Liver (tissue), 9 donors: ENCODE results near the gene COL19A1. TPM values are rescaled to one million over a fixed set of nuclear protein-coding genes. Genes with fewer than 3 reads are reported as not detected.

Experiments
- DNase-seq: peaks from one replicate; pipeline ENCODE4 v3.0.0-alpha.2; 2017; ENCODE audit warnings: low spot score
- H3K27ac ChIP-seq, 2 donors: one replicate each; pipeline ENCODE4 v1.7.0; 2013; ENCODE audit warnings: inconsistent platforms in 2 of 2, low read length in 2 of 2, control low read depth in 1 of 2, low read depth in 1 of 2, mild to moderate bottlenecking in 1 of 2
- H3K27me3 ChIP-seq, 4 donors: one replicate each; pipeline versions ENCODE4 v1.6.1 to v1.7.0; 2013; ENCODE audit warnings: low read length in 3 of 4, inconsistent platforms in 1 of 4, mild to moderate bottlenecking in 1 of 4, moderate library complexity in 1 of 4; ENCODE audit not compliant: control insufficient read depth in 4 of 4, insufficient read depth in 4 of 4
- H3K36me3 ChIP-seq, 4 donors: one replicate each; pipeline versions ENCODE4 v1.6.1 to v1.7.0; 2013; ENCODE audit warnings: low read length in 3 of 4, mild to moderate bottlenecking in 3 of 4, low read depth in 1 of 4, moderate library complexity in 1 of 4; ENCODE audit not compliant: control insufficient read depth in 4 of 4, insufficient read depth in 3 of 4
- H3K4me1 ChIP-seq, 4 donors: one replicate each; pipeline versions ENCODE4 v1.6.1 to v1.7.0; 2013; ENCODE audit warnings: low read length in 3 of 4, mild to moderate bottlenecking in 3 of 4, moderate library complexity in 1 of 4; ENCODE audit not compliant: control insufficient read depth in 4 of 4, insufficient read depth in 4 of 4
- H3K4me3 ChIP-seq, 3 donors: one replicate each; pipeline versions ENCODE4 v1.6.1 to v1.7.0; 2013; ENCODE audit warnings: low read length in 3 of 3, control low read depth in 1 of 3, low read depth in 1 of 3, mild to moderate bottlenecking in 1 of 3
- H3K9ac ChIP-seq, 2 donors: one replicate each; pipeline ENCODE4 v1.7.0; 2013; ENCODE audit warnings: low read length in 2 of 2, mild to moderate bottlenecking in 2 of 2, moderate library complexity in 2 of 2, control low read depth in 1 of 2, low read depth in 1 of 2
- H3K9me3 ChIP-seq, 4 donors: one replicate each; pipeline versions ENCODE4 v1.6.1 to v1.7.0; 2013; ENCODE audit warnings: low read length in 3 of 4; ENCODE audit not compliant: control insufficient read depth in 4 of 4
- ATF3 ChIP-seq: IDR thresholded peaks from 2 replicates; pipeline ENCODE4 v1.6.1; 2016; ENCODE audit warnings: antibody characterized with exemption
- CTCF ChIP-seq: fragments of 150-350 bp; IDR thresholded peaks from 2 replicates; pipeline ENCODE4 v1.5.1; 2017; ENCODE audit warnings: improper control_type of control experiment, low read depth, low read length; ENCODE audit not compliant: missing input control
- EGR1 ChIP-seq, 2 donors: IDR thresholded peaks; 2 replicates each; pipeline ENCODE4 v1.6.1; 2016 to 2018; ENCODE audit warnings: antibody characterized with exemption in 2 of 2, low read depth in 2 of 2
- FOXA1 ChIP-seq: IDR thresholded peaks from 2 replicates; pipeline ENCODE4 v1.6.1; 2016; ENCODE audit warnings: antibody characterized with exemption
- FOXA2 ChIP-seq: IDR thresholded peaks from 2 replicates; pipeline ENCODE4 v1.6.1; 2016; ENCODE audit warnings: antibody characterized with exemption
- GABPA ChIP-seq, 2 donors: IDR thresholded peaks in 1 of 2; conservative IDR thresholded peaks in 1 of 2; 2 replicates each; pipeline ENCODE4 v1.6.1; 2016; ENCODE audit warnings: antibody characterized with exemption in 2 of 2, mild to moderate bottlenecking in 1 of 2, moderate library complexity in 1 of 2
- HNF4A ChIP-seq, 2 donors: conservative IDR thresholded peaks; 2 replicates each; pipeline ENCODE4 v1.6.1; 2016; ENCODE audit warnings: antibody characterized with exemption in 2 of 2, mild to moderate bottlenecking in 2 of 2
- HNF4G ChIP-seq: IDR thresholded peaks from 2 replicates; pipeline ENCODE4 v1.6.1; 2016; ENCODE audit warnings: antibody characterized with exemption
- JUND ChIP-seq, 2 donors: IDR thresholded peaks; 2 replicates each; pipeline ENCODE4 v1.6.1; 2016; ENCODE audit warnings: antibody characterized with exemption in 2 of 2
- MAX ChIP-seq: IDR thresholded peaks from 2 replicates; pipeline ENCODE4 v1.6.1; 2016; ENCODE audit warnings: antibody characterized with exemption
- NR2F2 ChIP-seq: IDR thresholded peaks from 2 replicates; pipeline ENCODE4 v1.6.1; 2016; ENCODE audit warnings: antibody characterized with exemption
- RAD21 ChIP-seq, 2 donors: IDR thresholded peaks; 2 replicates each; pipeline ENCODE4 v1.6.1; 2016; ENCODE audit warnings: antibody characterized with exemption in 2 of 2, mild to moderate bottlenecking in 2 of 2
- REST ChIP-seq: IDR thresholded peaks from 2 replicates; pipeline ENCODE4 v1.6.1; 2016; ENCODE audit warnings: antibody characterized with exemption, mild to moderate bottlenecking
- RXRA ChIP-seq, 2 donors: IDR thresholded peaks; 2 replicates each; pipeline ENCODE4 v1.6.1; 2017 to 2018; ENCODE audit warnings: antibody characterized with exemption in 2 of 2, mild to moderate bottlenecking in 1 of 2
- SP1 ChIP-seq: IDR thresholded peaks from 2 replicates; pipeline ENCODE4 v1.6.1; 2018; ENCODE audit warnings: antibody characterized with exemption, mild to moderate bottlenecking
- TAF1 ChIP-seq: conservative IDR thresholded peaks from 2 replicates; pipeline ENCODE4 v1.6.1; 2016; ENCODE audit warnings: antibody characterized with exemption, mild to moderate bottlenecking
- YY1 ChIP-seq: IDR thresholded peaks from 2 replicates; pipeline ENCODE4 v1.6.1; 2016; ENCODE audit warnings: antibody characterized with exemption, mild to moderate bottlenecking
- ZBTB33 ChIP-seq: IDR thresholded peaks from 2 replicates; pipeline ENCODE4 v1.6.1; 2016; ENCODE audit warnings: antibody characterized with exemption
- polyA plus RNA-seq, 2 donors: library from polyadenylated mRNA; stranded (reverse) in 1 of 2; unstranded in 1 of 2; fragments of 200-250 nt in 1 of 2; fragments of >200 nt in 1 of 2; fragmentation: Nextera tagmentation in 1 of 2; extraction: Ambion mirVana in 1 of 2; gene quantifications; one replicate each; pipeline versions ENCODE4 v1.2.1 to v1.2.3, GENCODE V29; 2013 to 2015
- total RNA-seq, 2 donors: library from RNA; depleted of rRNA; stranded (reverse); fragments of >200 nt; gene quantifications; one replicate each; pipeline ENCODE4 v1.2.3, GENCODE V29; 2014
- donor health status: healthy.
- donor health status: healthy.
- donor health status: healthy.
- donor health status: healthy.
- donor health status: healthy.

Gene COL19A1
- total and polyA plus RNA-seq, 4 donors: 0.25 to 0.51 TPM; not detected in 2

- Histone ChIP-seq H3K4me3 (no peak overlapping the region), H3K27me3 (peaks cover 0 to 4% (median 0%) of the 10 kb centered on the region in 4 donors), H3K4me1 (no peaks in the 10 kb centered on the region), H3K9me3 (no peaks in the 10 kb centered on the region), H3K9ac (no peak overlapping the region), H3K36me3 (no peaks in the 10 kb centered on the region), H3K27ac (no peak overlapping the region)
- no peak for DNase-seq
- no peak for TF ChIP-seq CTCF
- TF ChIP-seq REST: no peak
- no peak for TF ChIP-seq HNF4G
- no peak for TF ChIP-seq GABPA (IDR thresholded peaks at IDR 0.05 in 1 of 2, conservative IDR thresholded peaks at IDR 0.05 in 1 of 2)
- no peak for TF ChIP-seq RXRA (IDR thresholded peaks at IDR 0.05)
- no peak for TF ChIP-seq YY1
- TF ChIP-seq TAF1: no peak
- no peak for TF ChIP-seq HNF4A (conservative IDR thresholded peaks at IDR 0.05)
- TF ChIP-seq ATF3: no peak
- TF ChIP-seq RAD21 (IDR thresholded peaks at IDR 0.05): no peak
- no peak for TF ChIP-seq FOXA1
- TF ChIP-seq JUND (IDR thresholded peaks at IDR 0.05): no peak
- no peak for TF ChIP-seq SP1
- no peak for TF ChIP-seq MAX
- TF ChIP-seq FOXA2: no peak
- no peak for TF ChIP-seq NR2F2
- TF ChIP-seq ZBTB33: no peak
- TF ChIP-seq EGR1 (IDR thresholded peaks at IDR 0.05; ENCODE audit: low read depth in 2 of 2): no peak
These were observed 47.0 kb downstream of the COL19A1 start for GRCh38 chr6:69913361-69913760.
